ENCODE results near the gene TARM1. TPM values are rescaled to one million over a fixed set of nuclear protein-coding genes. Genes with fewer than 3 reads are reported as not detected.

Gene TARM1
- total and polyA plus RNA-seq, 11 donors = not detected

- DNase-seq (peak in 1 of 5 donors; percentile 13), ATAC-seq (peak in 1 of 4 donors; percentile 32)
- intact Hi-C loops (cut with DNase I) = loop anchor here in 1 of 10 donors (10.0 kb wide), 1 partner anchor 235 kb away; no protein-coding TSS in a partner anchor
- H3K27ac ChIP-seq = no peak overlapping the region
- H3K27me3 ChIP-seq = no peaks in the 10 kb centered on the region
- WGBS, 4 donors = 70 to 80% (median 73%) methylated on average over 6 of the region's 6 CpGs
- peaks cover 0 to 11% (median 9%) of the 10 kb centered on the region in 12 donors for H3K4me1 ChIP-seq
- no peak overlapping the region for H3K4me3 ChIP-seq
- no peaks in the 10 kb centered on the region for H3K9me3 ChIP-seq
- TF ChIP-seq CTCF (IDR thresholded peaks at IDR 0.05) = no peak
- TF ChIP-seq POLR2A (IDR thresholded peaks at IDR 0.05) = no peak
- peaks cover 0 to 76% (median 62%) of the 10 kb centered on the region in 9 donors for H3K36me3 ChIP-seq
These were observed 28.5 kb upstream of the TARM1 start for GRCh38 chr19:54109651-54110050.

GRCh38 chr19:54108496-54108895 is 27.3 kb upstream of the TARM1 start:
- 67 to 73% (median 68%) methylated on average over 6 to 7 of the region's 7 CpGs for WGBS, 4 donors
- intact Hi-C loops (cut with DNase I) = loop anchor here in 1 of 10 donors (10.0 kb wide), 1 partner anchor 234 kb away; no protein-coding TSS in a partner anchor
- Histone ChIP-seq H3K27ac (no peak overlapping the region), H3K36me3 (peaks cover 0 to 76% (median 62%) of the 10 kb centered on the region in 9 donors), H3K27me3 (no peaks in the 10 kb centered on the region), H3K4me1 (peaks cover 2 to 11% (median 4%) of the 10 kb centered on the region in 12 donors), H3K9me3 (no peaks in the 10 kb centered on the region), H3K4me3 (no peak overlapping the region)
- TF ChIP-seq POLR2A (IDR thresholded peaks at IDR 0.05) (no peak), CTCF (IDR thresholded peaks at IDR 0.05) (no peak)
- DNase-seq (no peak), ATAC-seq (no peak)

DNA sequence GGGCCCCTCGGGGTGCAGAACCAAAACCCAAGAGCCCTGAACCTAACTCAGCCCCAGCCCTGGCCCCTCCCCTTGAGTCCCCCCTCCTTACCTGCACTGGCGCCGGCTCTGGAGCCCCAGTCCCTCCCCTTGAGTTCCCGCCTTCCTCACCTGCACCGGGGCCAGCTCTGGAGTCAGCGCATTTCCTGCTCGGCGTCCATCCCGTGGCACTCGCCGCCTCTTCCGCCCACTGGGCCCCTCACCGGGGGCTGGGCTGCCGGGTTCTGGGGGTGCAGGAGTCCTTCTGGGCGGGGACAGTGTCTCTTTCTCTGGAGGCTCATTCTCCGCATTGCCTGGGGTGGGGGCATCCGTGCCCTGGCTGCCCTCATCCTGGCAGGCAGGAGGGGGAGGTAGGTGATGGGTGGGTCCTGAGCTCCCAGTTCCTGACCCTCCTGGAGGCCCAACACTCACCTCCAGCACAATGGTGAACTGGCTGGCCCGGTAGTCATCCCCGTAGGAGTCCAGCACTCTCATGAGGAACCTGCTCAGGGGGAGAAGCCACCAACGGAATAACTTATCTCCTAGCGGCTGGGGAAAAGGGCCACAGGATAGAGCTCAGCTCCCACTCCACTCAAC is 26.8 kb upstream of the TARM1 start:
- peaks cover 0 to 76% (median 62%) of the 10 kb centered on the region in 9 donors for H3K36me3 ChIP-seq
- no peak overlapping the region for H3K27ac ChIP-seq
- peaks cover 3 to 14% (median 7%) of the 10 kb centered on the region in 12 donors for H3K4me1 ChIP-seq
- TF ChIP-seq POLR2A (IDR thresholded peaks at IDR 0.05) (no peak), CTCF (IDR thresholded peaks at IDR 0.05) (no peak)
- H3K27me3 ChIP-seq = no peaks in the 10 kb centered on the region
- 78 to 82% (median 79%) methylated on average over 17 to 21 of the region's 21 CpGs for WGBS, 4 donors
- no peak for ATAC-seq
- H3K4me3 ChIP-seq = no peak overlapping the region
- peak in 1 of 5 donors; percentile 20 for DNase-seq
- intact Hi-C loops (cut with DNase I) = loop anchor here in 1 of 10 donors (10.0 kb wide), 1 partner anchor 233 kb away; no protein-coding TSS in a partner anchor
- H3K9me3 ChIP-seq = no peaks in the 10 kb centered on the region

GRCh38 chr19:54106716-54107115 is 25.6 kb upstream of the TARM1 start:
- no peak for TF ChIP-seq CTCF (IDR thresholded peaks at IDR 0.05)
- no peak for TF ChIP-seq POLR2A (IDR thresholded peaks at IDR 0.05)
- ATAC-seq (no peak), DNase-seq (no peak)
- intact Hi-C loops (cut with DNase I) = loop anchor here in 1 of 10 donors (10.0 kb wide), 1 partner anchor 232 kb away; no protein-coding TSS in a partner anchor
- Histone ChIP-seq H3K9me3 (no peaks in the 10 kb centered on the region), H3K27me3 (no peaks in the 10 kb centered on the region), H3K36me3 (peaks cover 0 to 68% (median 61%) of the 10 kb centered on the region in 9 donors), H3K4me3 (no peak overlapping the region), H3K27ac (no peak overlapping the region), H3K4me1 (peaks cover 3 to 18% (median 11%) of the 10 kb centered on the region in 12 donors)
- 72 to 78% (median 76%) methylated on average over 15 of the region's 15 CpGs for WGBS, 4 donors

Data from heart left ventricle (tissue), 16 donors.